NCI-H1092 (cell line): ENCODE measurements around the gene CENATAC.
"Not testable (repeated sequence)": the region's sequence is repeated elsewhere in the genome, so short reads cannot be mapped to it uniquely, and the experiment has no call there.

Source experiments
- DNase-seq: peaks from one replicate; lab custom pipeline; 2025; lab: John Stamatoyannopoulos, UW

Gene CENATAC

DNA sequence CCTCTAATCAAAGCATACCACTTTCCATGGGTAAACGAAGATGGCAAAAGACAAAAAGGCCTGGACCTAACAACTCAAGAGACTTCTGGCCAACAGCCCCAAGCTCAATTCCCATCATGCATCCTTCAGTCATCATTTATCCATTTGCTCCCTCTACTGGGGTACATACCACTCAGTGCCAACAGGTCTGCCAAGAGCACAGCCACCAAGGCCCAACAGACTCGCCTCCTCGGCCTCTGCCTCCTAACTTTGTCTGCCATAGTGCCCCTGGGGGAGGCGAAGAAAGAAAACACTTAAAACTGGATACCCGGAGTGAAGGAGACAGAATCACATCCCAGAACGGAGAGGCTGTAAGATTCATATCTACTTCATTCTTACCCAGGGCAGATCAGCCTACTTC, 58.0 kb downstream of the CENATAC start:
- DNase-seq, result no peak

GRCh38 chr11:119056421-119056999, 58.6 kb downstream of the CENATAC start:
- DNase-seq, result peak; percentile 45

DNA sequence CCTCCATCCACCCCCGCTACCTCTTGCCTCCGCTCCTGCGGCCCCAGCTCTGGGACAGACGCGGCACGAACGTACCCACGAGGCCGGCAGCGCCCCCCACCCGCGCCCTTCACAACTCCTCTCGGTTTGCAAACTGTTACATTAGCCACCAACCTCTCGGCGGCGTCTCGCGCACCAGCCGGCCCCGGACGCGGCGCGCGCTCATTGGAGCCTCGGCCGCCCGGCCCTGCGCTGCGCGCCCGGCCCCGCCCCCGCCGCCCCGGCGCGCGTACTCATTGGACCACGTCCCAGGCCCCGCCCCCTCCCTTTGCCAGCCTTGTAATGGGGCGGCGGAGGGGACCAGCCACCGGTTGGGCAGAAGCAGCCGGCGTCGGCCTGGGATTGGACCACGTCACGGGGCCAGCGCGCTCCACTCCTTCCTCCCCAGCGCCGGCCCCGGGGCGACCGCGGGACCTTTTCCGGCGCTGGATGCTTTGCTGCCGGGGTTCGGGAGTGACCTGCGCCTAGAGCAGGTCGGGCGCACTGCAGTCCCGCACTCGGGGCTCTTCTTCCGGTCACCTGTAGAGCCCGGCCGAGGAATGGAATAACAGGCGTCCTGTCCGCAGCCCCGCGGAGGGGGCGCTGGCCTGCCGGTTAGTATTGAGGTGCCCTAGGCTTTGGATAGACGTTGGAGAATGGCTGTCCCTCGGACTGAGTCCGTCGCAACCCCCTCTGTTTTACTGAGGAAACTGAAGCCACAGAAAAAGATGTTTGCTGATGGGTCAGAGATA, 59.2 kb downstream of the CENATAC start, which contains the start of gene HYOU1:
Gene HYOU1 (minus strand): TSS at position 206 of the 770 bp plus-strand sequence. CDS start 1,045 bp downstream, outside the sequence.
- peak; percentile 96 for DNase-seq

DNA sequence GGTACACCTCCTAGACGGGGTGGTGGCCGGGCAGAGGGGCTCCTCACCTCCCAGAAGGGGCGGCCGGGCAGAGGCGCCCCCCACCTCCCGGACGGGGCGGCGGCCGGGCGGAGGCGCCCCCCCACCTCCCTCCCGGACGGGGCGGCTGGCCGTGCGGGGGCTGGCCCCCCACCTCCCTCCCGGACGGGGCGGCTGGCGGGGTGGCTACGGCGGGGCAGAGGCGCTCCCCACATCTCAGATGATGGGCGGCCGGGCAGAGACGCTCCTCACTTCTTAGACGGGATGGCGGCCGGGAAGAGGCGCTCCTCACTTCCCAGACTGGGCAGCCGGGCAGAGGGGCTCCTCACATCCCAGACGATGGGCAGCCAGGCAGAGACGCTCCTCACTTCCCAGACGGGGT, 61.2 kb downstream of the CENATAC start:
- not testable (repeated sequence) for DNase-seq

- DNase-seq, result no peak
These were observed 63.3 kb downstream of the CENATAC start for GRCh38 chr11:119061256-119061655.

DNA sequence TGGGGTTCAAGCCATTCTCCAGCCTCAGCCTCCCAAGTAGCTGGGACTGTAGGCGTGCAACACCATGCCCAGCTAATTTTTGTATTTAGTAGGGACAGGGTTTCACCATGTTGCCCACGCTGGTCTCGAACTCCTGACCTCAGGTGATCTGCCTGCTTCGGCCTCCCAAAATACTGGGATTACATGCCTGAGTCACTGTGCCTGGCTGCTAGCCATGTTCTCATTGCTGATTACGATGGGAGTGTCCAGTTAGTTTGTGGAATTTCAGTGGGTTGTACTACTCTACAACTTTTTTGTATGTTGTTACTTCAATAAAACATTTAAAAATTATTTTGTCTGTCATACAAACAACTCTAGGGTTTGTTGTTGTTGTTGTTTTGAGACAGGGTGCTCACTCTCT, 64.8 kb downstream of the CENATAC start:
- DNase-seq, result no peak

GRCh38 chr11:119065369-119065768, 67.4 kb downstream of the CENATAC start:
- DNase-seq, result no peak
